GM19238 (cell line): ENCODE results near the gene TBX1.

Source experiments
- DNase-seq: peaks from one replicate; pipeline ENCODE4 v3.0.0; 2011; ENCODE audit warnings: low spot score; ENCODE audit not compliant: insufficient read length

TBX1 gene

DNA sequence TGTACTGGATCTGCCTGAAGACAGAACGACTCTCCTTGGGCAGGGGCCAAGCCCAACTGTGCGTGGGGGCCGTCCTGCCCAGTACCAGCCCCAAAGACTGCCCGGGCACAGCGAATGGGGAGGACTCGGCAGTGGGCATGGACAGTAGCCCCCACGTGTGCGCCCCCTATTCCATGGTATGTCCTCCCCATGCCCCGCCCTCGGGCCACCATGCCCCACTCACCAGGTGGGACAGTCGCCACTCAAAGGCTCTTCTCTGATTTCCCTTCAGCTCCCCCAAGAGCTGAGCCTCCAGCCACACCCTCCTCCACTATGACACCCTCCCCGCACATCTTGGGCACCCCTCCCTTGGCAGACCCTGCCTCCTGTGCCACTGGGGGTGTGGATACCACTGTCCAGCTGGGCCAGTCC is 50.6 kb downstream of the TBX1 start:
- DNase-seq = no peak

DNA sequence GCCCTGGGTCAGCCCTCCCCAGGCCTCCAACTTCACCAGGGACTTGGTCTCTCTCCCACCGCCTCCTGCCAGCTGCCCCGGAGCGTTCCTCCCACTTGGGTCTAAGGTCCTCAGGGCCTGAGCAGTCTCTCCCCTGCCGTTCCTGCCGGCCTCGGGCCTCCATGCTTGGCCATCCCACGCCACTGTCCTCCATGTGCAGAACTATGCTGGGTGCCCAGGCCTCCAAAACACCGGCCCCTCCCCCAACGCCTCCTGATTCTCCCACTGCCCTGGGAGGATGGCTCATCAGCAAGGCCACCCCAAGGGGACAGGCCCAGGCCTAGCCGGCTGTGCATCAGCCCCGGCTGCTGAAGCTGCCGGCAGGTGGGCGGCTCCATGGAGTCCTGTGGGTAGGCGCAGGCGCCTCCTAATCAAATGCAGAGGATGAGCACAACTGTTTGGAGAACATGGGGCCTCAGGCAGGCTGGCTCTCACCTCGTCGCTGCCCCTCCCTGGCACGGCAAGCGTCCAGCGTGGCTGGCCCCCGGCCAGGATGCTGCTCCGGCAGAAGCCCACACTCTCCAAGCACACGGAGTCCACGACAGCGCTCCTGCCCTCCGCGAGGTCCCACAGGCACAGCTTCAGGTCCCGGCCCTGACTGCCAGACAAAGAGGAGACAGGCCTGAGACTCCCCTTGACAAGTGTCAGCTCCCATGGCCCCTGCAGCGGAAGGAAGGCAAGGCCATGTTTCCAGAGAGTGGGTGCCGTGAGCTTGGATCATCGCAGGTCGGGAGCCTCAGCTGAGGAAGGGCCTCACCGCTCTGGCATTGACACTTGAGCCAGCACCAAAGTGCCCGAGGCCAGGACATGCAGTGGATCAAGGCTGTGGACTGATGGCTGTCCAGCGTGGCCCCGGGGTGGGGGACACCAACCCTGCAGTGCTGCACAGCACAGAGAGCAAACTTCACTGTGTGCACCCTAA is 51.5 kb downstream of the TBX1 start:
- no peak for DNase-seq

DNA sequence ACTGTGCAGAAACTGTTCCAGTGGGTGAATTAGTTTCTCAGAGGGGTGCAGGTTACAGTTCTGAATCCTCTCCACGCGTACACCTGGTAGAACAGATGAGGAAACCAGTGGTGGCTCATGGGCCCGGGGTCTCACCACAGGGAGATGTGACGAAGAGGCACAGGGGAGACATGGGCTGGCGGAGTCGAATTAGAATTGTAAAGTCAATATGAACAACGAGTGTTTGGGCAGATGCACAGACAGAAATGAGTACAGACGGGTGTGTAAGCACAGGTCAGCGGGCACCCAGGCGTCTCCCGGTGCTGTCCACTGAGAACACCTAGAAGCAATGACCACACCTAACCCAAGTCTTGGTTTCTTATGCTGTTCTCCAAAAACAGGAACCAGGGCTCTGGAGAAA is 52.3 kb downstream of the TBX1 start:
- DNase-seq = no peak

DNA sequence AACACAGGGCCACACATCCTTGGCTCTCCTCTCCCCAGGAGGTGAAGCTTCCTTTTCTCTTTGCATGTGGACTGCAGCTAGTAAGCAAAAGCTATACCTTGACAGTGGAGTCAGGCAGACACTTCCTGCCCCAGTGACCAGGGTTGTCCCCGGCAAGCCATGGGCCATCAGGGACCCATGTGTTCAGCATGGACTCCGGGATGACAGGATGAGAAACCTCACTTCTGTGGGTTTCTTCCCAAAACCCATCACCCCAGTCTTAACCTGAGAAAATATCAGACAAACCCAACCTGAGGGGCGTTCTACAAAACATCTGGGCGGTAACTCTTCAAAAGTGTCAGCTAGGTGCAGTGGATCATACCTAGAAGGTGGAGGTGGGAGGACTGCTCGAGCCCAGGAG is 53.9 kb downstream of the TBX1 start:
- DNase-seq = no peak

DNA sequence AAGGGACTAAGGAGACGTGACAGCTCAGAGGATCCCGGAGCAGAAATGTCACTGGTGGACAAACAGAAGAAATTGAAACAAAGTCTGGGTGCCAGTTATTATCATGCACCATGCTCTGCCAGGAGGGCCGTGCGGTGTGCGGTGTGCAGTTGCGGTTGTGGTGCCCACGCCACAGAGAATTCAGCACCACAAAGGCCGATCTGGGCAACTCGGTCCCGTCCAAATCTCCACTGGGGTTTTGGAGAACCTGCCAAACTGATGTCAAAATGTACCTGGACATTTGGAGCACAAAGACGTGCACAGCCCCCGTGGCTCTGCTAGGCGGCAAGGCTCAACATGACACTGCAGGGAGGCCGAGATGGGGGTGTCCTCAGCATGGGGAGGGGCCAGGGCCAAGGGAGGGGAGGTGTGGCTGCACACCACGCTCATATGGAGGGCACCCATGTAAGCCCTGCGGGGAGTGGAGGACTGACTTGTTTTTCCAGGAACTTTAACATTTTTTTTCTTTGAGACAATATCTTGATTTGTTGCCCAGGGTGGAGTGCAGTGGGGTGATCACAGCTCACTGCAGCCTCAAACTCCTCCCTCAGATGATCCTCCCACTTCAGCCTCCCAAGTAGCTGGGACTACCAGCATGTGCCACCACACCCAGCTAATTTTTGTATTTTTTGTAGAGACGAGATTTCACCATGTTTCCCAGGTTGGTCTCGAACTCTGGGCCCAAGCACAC is 54.7 kb downstream of the TBX1 start:
- no peak for DNase-seq

DNA sequence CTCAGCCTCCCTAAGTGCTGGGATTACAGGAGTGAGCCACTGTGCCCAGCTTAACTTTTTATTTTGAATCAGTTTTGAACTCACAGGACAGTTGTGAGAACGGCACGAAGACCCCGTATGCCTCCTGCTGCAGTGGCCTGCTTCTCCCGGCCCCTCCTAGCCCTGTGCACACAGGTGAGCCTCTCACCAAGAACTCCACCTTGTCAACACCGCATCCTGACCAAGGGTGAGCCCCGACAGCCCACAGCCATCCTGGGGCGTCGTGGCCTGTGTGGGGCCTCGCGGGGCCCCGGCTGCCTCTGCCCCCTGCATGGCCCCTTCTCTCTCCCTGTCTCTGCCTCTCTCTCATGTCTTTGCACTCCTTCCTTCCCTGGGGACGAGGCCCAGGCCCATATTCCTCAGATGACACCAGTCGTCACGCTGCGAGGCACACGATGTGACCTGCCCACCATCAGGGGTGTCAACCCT is 55.3 kb downstream of the TBX1 start:
- no peak for DNase-seq

DNA sequence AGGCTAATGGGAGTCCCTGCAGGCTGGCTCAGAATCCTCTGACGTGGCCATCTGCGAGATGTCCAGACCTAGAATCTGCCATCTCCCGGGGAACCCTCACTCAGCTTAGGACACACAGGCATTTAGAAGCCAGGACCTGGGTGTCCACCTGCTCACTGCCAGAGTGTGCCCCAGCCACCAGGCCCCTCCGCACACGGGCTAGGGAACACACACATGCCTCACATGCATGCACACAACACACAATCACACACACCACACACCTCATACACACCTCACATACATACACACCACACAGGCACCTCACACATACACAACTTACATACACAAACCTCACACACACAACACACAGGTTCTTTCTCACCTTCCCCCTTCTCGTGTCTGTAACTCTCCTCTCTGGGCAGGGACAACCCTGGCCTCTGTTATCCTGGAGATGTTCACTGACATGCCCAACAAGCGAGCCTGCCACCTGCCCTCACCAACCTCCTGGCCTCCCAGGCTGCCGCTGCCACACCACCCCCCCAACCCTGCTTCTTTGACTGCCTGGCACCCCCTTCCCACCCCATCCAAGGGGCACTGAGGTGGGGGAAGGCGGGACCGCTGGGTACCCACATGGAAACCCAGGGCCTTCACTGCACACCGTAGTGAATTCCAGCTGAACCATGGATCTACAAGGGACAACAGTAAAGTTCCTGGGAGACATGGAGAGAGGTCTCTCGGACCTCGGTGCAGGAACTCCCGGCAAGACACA is 56.0 kb downstream of the TBX1 start:
- no peak for DNase-seq
